B cell (primary cell): Measurements from ENCODE around the gene CARHSP1. TPM values are rescaled to one million over a fixed set of nuclear protein-coding genes. Genes with fewer than 3 reads are reported as not detected.

Experiments
- ATAC-seq: fragments of 200-7000 bp; cut with Tn5 transposase; one replicate; pipeline ENCODE4 v1.10.0; 2021; ENCODE audit warnings: low read depth, mild to moderate bottlenecking, moderate number of reproducible peaks, moderate library complexity
- CTCF ChIA-PET: fragments of 350-600 bp; sonication (Branson Sonifier 250); formaldehyde crosslinking; loops from one replicate; lab custom pipeline; 2021; ENCODE audit warnings: antibody characterized with exemption, inconsistent platforms; lab: Charles Lee
- POLR2A ChIA-PET: fragments of 350-600 bp; sonication (Branson Sonifier 250); formaldehyde crosslinking; loops from one replicate; lab custom pipeline; 2021; ENCODE audit warnings: antibody characterized with exemption; lab: Charles Lee
- DNase-seq: peaks from one replicate; pipeline ENCODE4 v3.0.0; 2013
- H2AFZ ChIP-seq: 2 replicates; pipeline ENCODE4 v1.6.1; 2012; ENCODE audit warnings: mild to moderate bottlenecking, low read depth, low read length; ENCODE audit not compliant: insufficient read depth, poor library complexity, severe bottlenecking
- H3K27ac ChIP-seq, 2 donors: 1 replicate in 1 of 2; 2 replicates in 1 of 2; pipeline ENCODE4 v1.5.1; 2012 to 2013; ENCODE audit warnings: low read length in 2 of 2, mild to moderate bottlenecking in 2 of 2, moderate library complexity in 1 of 2
- H3K27me3 ChIP-seq, 4 experiments: fragments of 200-600 bp in 1 of 4; sonication (generic) in 1 of 4; replicated peaks in 1 of 4; 1 replicate in 2 of 4; 2 replicates in 2 of 4; pipeline versions ENCODE4 v1.6.1 to v1.7.0; 2013 to 2016; ENCODE audit warnings: low read length in 3 of 4, mild to moderate bottlenecking in 2 of 4, mixed read lengths in 1 of 4, moderate library complexity in 1 of 4; ENCODE audit not compliant: insufficient read depth in 4 of 4, control insufficient read depth in 3 of 4; ENCODE audit errors: control extremely low read depth in 1 of 4
- H3K36me3 ChIP-seq, 2 experiments: replicated peaks in 1 of 2; 1 replicate in 1 of 2; 2 replicates in 1 of 2; pipeline versions ENCODE4 v1.6.1 to v1.7.1; 2013; ENCODE audit warnings: low read length in 1 of 2; ENCODE audit not compliant: insufficient read depth in 2 of 2, control insufficient read depth in 1 of 2; ENCODE audit errors: control extremely low read depth in 1 of 2, extremely low read depth in 1 of 2
- H3K4me1 ChIP-seq, 2 donors: fragments of 200-600 bp in 1 of 2; sonication (generic) in 1 of 2; 1 replicate in 1 of 2; 2 replicates in 1 of 2; pipeline versions ENCODE4 v1.5.1 to v1.6.1; 2013 to 2017; ENCODE audit warnings: low read length in 2 of 2; ENCODE audit not compliant: control insufficient read depth in 2 of 2, insufficient read depth in 2 of 2
- H3K4me2 ChIP-seq: replicated peaks from 2 replicates; pipeline ENCODE3; 2012; ENCODE audit warnings: mild to moderate bottlenecking, low read depth, low read length; ENCODE audit not compliant: poor library complexity, severe bottlenecking
- H3K4me3 ChIP-seq, 5 experiments: fragments of 200-600 bp in 1 of 5; sonication (generic) in 1 of 5; 1 replicate in 3 of 5; 2 replicates in 2 of 5; pipeline versions ENCODE4 v1.5.1 to v1.7.0; 2011 to 2016; ENCODE audit warnings: low read length in 4 of 5, mild to moderate bottlenecking in 4 of 5, low read depth in 2 of 5, control low read depth in 1 of 5, moderate library complexity in 1 of 5; ENCODE audit not compliant: insufficient read depth in 1 of 5; ENCODE audit errors: control extremely low read depth in 1 of 5, extremely low read depth in 1 of 5
- H3K79me2 ChIP-seq: fragments of 200-600 bp; sonication (generic); one replicate; pipeline ENCODE4 v1.6.0; 2016; ENCODE audit warnings: low read length; ENCODE audit not compliant: control insufficient read depth, insufficient read depth
- H3K9ac ChIP-seq: fragments of 200-600 bp; sonication (generic); 2 replicates; pipeline ENCODE4 v1.6.1; 2017; ENCODE audit warnings: mild to moderate bottlenecking, low read length, moderate library complexity
- H3K9me3 ChIP-seq, 3 donors: one replicate each; pipeline versions ENCODE4 v1.6.1 to v1.7.1; 2013; ENCODE audit warnings: low read length in 2 of 3; ENCODE audit not compliant: control insufficient read depth in 2 of 3, insufficient read depth in 1 of 3; ENCODE audit errors: control extremely low read depth in 1 of 3
- H4K20me1 ChIP-seq: 2 replicates; pipeline ENCODE4 v1.6.0; 2012; ENCODE audit warnings: mild to moderate bottlenecking, low read length; ENCODE audit not compliant: insufficient read depth, control insufficient read depth, poor library complexity, severe bottlenecking
- H3K27ac Mint-ChIP-seq: one replicate; pipeline ENCODE4 v1.8.0; 2021; ENCODE audit warnings: mixed read lengths
- H3K27me3 Mint-ChIP-seq: one replicate; pipeline ENCODE4 v1.8.0; 2021; ENCODE audit warnings: mixed read lengths
- H3K4me1 Mint-ChIP-seq: one replicate; pipeline ENCODE4 v1.8.0; 2021; ENCODE audit warnings: mixed read lengths
- H3K4me3 Mint-ChIP-seq: one replicate; pipeline ENCODE4 v1.8.0; 2021; ENCODE audit warnings: mixed read lengths
- H3K9me3 Mint-ChIP-seq: one replicate; pipeline ENCODE4 v1.8.0; 2022; ENCODE audit warnings: mixed read lengths; ENCODE audit not compliant: insufficient read depth
- EZH2 ChIP-seq: IDR thresholded peaks from 2 replicates; pipeline ENCODE4 v1.6.1; 2012; ENCODE audit warnings: borderline replicate concordance, low read depth, mild to moderate bottlenecking, moderate library complexity, low read length; ENCODE audit not compliant: insufficient read depth, poor library complexity, severe bottlenecking
- WGBS: methylation state at CpG from one replicate; pipeline ENCODE4 v1.1.5; 2013; ENCODE audit warnings: missing lambda C conversion rate; ENCODE audit not compliant: insufficient coverage; 5-methylcytosine and 5-hydroxymethylcytosine counted together
- intact Hi-C: fragments of 100-400 bp; cut with micrococcal nuclease; formaldehyde crosslinking; loops from one replicate; pipeline ENCODE4 v1.10.0; 2022
- polyA plus RNA-seq: library from polyadenylated mRNA; depleted of rRNA; stranded (reverse); fragments of >200 nt; gene quantifications from 2 replicates; pipeline ENCODE4 v1.2.3, GENCODE V29; 2012
- total RNA-seq, 2 donors: library from RNA; stranded (reverse); fragments of 120-200 nt in 1 of 2; gene quantifications; 1 replicate in 1 of 2; 2 replicates in 1 of 2; pipeline versions ENCODE4 v1.2.3 to v1.2.4, GENCODE V29; 2013 to 2022
- TF ChIP-seq, protein P1 (sequence below): fragments of 200-600 bp; IDR thresholded peaks from one replicate; pipeline ENCODE4 v1.8.0; 2022; ENCODE audit warnings: antibody characterized with exemption, mild to moderate bottlenecking

Gene CARHSP1
- total and polyA plus RNA-seq, 2 donors (not counting 1 experiment from before 2014, with no cell fraction given), result 26.5 to 63.1 TPM

DNA sequence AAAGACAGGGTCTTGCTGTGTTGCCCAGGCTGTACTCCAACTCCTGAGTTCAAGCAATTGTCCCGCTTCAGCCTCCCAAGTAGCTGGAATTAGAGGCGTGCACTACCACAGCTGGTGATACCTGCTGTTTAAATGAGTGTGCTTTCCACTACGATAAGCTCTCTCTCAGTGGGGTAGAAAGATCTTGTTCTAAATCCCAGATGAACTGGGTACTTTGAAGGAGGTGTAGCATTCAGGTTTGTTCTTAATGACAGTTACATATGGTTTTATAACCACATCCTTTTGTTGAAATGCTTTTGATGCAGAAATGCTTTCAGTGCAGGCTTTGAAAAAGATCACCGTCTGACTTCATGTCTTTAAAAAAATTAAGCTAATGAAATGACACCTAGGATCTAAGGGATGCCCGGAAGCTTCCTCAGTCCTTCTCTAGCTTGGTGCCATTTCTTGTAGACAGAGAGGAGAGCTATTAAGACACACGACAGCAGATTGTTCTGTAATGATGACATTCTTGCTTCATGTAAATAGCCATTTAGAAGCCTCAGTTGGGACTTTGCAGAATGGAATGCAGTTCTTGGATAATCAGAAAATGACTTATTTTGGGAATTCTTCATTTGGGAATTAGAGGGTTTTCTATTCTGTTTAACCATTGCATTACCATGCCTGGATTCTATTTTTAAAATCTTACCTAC lies 51.7 kb downstream of the CARHSP1 start:
- DNase-seq (no peak), ATAC-seq (no peak)
- no peak overlapping the region for H3K4me3 Mint-ChIP-seq
- TF ChIP-seq EZH2, result no peak
- TF ChIP-seq, protein P1, sequence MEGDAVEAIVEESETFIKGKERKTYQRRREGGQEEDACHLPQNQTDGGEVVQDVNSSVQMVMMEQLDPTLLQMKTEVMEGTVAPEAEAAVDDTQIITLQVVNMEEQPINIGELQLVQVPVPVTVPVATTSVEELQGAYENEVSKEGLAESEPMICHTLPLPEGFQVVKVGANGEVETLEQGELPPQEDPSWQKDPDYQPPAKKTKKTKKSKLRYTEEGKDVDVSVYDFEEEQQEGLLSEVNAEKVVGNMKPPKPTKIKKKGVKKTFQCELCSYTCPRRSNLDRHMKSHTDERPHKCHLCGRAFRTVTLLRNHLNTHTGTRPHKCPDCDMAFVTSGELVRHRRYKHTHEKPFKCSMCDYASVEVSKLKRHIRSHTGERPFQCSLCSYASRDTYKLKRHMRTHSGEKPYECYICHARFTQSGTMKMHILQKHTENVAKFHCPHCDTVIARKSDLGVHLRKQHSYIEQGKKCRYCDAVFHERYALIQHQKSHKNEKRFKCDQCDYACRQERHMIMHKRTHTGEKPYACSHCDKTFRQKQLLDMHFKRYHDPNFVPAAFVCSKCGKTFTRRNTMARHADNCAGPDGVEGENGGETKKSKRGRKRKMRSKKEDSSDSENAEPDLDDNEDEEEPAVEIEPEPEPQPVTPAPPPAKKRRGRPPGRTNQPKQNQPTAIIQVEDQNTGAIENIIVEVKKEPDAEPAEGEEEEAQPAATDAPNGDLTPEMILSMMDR, result no peak
- Histone ChIP-seq H3K4me2 (no peak overlapping the region), H3K9me3 (no peaks in the 10 kb centered on the region), H3K27ac (no peak overlapping the region), H2AFZ (no peak overlapping the region), H3K79me2 (peaks cover 28% of the 10 kb centered on the region), H3K27me3 (no peaks in the 10 kb centered on the region), H3K4me1 (peaks cover 8% of the 10 kb centered on the region in 2 donors), H3K36me3 (peaks cover 7 to 65% of the 10 kb centered on the region in 2 experiments), H3K9ac (no peak overlapping the region), H3K4me3 (no peak overlapping the region), H4K20me1 (no peaks in the 10 kb centered on the region)
- CTCF ChIA-PET, result interaction anchor here (0.5 to 1.4 kb wide), 4 partner anchors 63 to 119 kb away, joined by 3 read pairs; no protein-coding TSS in a partner anchor
- no peaks in the 10 kb centered on the region for H3K27me3 Mint-ChIP-seq
- H3K27ac Mint-ChIP-seq, result no peak overlapping the region
- POLR2A ChIA-PET, result interaction anchor here (0.6 to 0.7 kb wide), 2 partner anchors 256 to 1963 kb away, joined by 3 to 7 read pairs; no protein-coding TSS in a partner anchor
- intact Hi-C loops, result no loop called here
- no peaks in the 10 kb centered on the region for H3K9me3 Mint-ChIP-seq
- 59% methylated on average over 5 of the region's 6 CpGs for WGBS
- peaks cover 18% of the 10 kb centered on the region for H3K4me1 Mint-ChIP-seq

DNA sequence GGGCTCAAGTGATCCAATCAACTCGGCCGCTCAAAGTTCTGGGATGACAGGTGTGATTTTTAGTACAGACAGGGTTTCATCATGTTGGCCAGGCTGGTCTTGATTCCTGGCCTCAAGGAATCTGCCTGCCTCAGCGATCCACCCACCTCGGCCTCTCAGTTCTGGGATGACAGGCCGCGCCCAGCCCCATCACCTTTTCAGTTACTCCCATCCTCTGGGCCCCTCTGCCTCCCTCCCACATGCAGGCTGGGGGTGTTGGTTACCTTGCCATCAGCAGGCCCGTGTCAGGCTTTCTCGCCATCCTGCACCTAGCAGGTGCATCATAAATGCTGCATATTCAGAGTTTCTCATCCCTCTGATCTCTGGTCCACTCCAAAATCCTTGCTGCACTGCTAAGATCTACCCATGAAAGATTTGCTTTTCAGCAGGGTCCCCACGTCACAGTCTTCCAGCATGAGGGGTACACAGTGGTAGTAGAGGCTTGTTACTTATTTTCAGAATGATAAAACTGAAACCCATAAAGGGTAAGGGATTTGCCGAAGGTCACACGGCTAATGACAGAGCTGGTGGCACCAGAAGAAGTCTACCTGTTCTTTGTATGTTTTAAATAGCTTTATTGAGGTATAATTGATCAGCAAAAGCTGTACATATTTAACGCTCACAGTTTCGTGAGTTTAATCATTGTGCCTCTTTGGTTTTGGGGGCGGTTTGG lies 54.6 kb downstream of the CARHSP1 start:
- Histone ChIP-seq H3K4me3 (no peak overlapping the region), H3K27ac (no peak overlapping the region), H3K9ac (no peak overlapping the region), H3K27me3 (no peaks in the 10 kb centered on the region), H3K79me2 (peaks cover 12% of the 10 kb centered on the region), H3K9me3 (no peaks in the 10 kb centered on the region), H3K4me1 (peaks cover 7 to 8% of the 10 kb centered on the region in 2 donors), H3K36me3 (peaks cover 7 to 79% of the 10 kb centered on the region in 2 experiments), H3K4me2 (no peak overlapping the region), H4K20me1 (peaks cover 5% of the 10 kb centered on the region), H2AFZ (no peak overlapping the region)
- POLR2A ChIA-PET, result no interaction called here
- no peak overlapping the region for H3K27ac Mint-ChIP-seq
- H3K9me3 Mint-ChIP-seq, result no peaks in the 10 kb centered on the region
- no peak for ATAC-seq
- intact Hi-C loops, result no loop called here
- no peak for DNase-seq
- no peaks in the 10 kb centered on the region for H3K27me3 Mint-ChIP-seq
- H3K4me3 Mint-ChIP-seq, result no peak overlapping the region
- no peak for TF ChIP-seq EZH2
- TF ChIP-seq, protein P1, result no peak
- WGBS, result 84% methylated on average over 10 of the region's 14 CpGs
- H3K4me1 Mint-ChIP-seq, result peaks cover 13% of the 10 kb centered on the region
- CTCF ChIA-PET, result no interaction called here
